Stimulated activated CD4-positive, alpha-beta T cell treated with anti-CD3 and anti-CD28 coated beads, Interleukin-4, amount 100 ng/mL, for 48 hours (primary cell): ENCODE results near the gene BCAR3.
"Not testable (repeated sequence)": the region's sequence is repeated elsewhere in the genome, so short reads cannot be mapped to it uniquely, and the experiment has no call there.

Source experiments
- DNase-seq, 2 donors: peaks; one replicate each; pipeline ENCODE4 v3.0.0-alpha.2; 2020; ENCODE audit warnings: low read depth in 2 of 2

The BCAR3 gene

DNA sequence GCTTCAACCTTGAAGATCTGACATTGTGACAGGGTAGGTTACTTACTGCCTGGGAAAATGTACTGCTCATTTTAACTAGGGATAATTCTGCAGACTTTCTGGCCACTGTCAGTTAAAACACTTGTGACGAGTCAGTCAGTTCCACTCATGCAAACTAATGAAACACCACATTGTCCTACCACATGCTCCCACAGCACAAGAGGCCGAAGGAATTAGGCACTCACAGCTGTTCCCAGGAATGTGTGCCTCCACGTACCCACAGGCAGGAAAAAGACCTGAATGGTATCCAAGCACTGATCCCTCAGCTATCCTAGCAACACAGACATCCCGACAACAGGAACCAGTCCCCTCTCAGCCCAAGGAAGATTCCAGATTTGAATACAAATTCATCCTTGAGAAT, 12.3 kb downstream of the BCAR3 start:
- no peak for DNase-seq

- DNase-seq = no peak
These were observed 12.7 kb downstream of the BCAR3 start for GRCh38 chr1:93668951-93669350.

DNA sequence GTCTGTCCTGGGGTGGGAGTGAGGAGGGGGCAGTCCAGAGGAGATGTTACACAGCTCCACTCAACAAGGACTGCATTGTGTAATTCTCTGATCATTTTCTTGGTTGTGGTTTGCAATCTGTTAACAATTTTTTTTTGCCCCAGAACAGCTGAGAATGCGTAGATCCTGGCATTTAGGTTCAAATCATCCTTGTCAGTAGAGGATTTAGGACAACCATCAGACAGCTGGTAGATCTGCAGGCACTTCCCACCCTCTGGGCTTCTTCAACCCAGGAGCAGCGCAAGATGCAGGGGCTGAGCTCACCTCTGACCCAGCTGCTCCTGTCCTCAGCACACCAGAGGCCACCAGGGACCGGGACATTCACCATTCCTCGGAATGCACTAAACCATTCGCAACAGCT, 13.5 kb downstream of the BCAR3 start:
- no peak for DNase-seq

GRCh38 chr1:93667642-93668041, 14.0 kb downstream of the BCAR3 start:
- DNase-seq = no peak

DNA sequence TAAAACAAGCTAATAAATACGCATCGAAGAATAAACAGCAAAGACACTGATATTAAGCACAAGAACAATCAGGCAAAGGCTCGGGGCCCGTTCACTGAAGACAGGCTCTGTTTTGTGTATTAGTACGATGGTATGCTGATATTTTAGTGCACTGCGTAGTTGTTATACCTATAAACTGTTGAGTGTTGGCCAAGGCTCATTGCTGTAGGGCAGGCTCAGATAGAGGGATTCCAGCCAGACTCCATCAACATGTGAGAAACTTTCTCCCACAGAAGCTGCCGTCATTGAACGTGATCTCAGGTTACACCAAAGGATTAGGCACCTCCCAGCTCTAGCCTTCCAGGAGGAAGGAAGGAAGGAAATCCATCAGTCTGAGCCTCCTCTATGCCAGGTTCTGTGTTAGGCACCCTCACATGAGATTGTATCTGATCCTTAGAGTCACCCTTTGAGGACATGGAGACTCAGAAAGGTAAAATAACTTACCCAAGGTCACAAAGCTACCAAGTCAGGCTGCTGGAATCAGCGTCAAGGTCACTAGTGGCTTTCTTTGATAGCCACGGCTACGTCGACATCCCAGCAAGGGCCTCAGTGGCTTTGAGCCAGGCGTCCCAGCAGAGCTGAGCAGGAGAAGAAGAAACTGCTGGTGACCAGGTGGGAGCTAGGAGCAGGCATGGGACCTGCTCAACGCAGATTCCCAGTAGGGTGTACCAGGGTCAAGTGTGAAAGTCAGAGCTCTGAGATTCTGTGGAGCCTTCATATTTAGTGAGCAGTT, 14.8 kb downstream of the BCAR3 start:
- no peak for DNase-seq

DNA sequence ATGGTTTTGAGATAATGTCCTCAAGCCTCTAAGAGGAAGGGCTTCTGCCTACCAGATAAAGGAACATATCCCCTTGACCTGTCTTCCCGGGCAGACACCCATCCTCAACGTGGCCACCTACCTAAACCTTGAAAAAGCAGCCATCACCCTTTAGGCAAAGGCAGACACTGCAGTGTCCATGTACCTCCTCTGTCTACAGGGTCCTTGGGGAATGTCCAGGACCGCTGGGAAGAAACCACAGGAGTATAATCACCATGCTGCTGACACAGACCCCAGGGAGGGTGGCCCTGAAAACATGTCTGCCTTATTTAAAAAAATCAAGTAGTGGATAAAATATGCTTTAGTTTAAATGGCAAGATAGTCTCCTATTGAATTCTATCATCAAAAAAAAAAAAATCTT, 16.6 kb downstream of the BCAR3 start:
- DNase-seq = no peak

DNA sequence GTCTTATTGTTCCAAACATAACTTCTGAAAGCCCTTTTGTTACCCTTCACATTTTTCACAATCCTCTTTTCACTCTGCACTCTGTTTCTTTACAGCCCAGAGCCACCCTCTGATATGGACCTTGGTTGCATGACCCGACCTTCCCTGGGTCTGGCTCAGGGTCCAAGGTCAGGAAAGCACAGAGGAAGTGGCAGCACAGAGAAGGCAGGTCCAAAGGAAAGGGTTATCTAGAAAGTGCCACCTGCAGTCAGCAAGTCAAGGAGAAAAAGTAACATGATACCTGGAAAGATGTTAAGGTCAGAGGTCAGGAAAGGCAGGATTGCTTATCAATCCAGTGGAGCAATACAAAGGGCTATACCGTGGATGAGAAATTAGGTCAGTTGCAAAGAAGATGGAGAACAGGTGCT, 18.4 kb downstream of the BCAR3 start:
- no peak for DNase-seq

DNA sequence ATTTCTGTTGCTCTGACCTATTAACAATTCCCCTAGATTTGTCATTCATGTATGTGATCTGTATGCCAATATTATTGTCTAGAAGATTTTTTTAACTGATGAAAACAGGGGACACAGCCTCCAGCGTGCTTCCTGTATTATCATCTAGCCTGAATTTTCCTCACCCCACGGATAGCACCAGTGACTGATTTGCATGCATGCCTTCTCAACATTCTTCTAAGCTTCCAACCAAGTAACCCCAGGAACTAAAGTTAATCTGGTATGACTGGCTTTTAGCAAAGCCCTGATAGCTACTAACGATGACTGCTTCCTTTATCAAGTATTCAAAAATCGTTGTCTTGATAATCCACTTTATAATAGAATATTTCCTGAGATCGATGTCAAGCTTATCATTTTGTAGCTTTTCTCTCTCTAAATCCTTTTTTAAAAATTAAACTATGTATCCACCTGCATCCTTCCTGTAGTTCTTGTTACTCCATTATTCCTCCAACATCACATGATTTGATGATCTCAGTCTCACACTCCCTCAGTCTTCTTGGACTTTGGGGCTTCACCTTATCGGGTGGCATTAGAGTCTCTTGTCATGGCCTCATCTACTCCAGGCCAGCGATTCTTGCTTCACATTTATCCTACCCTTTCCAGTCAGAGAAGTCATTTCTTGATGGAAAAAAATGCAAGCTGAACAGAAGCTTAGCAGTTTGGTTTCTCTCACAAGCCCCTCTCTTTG, 19.0 kb downstream of the BCAR3 start:
- DNase-seq = no peak

DNA sequence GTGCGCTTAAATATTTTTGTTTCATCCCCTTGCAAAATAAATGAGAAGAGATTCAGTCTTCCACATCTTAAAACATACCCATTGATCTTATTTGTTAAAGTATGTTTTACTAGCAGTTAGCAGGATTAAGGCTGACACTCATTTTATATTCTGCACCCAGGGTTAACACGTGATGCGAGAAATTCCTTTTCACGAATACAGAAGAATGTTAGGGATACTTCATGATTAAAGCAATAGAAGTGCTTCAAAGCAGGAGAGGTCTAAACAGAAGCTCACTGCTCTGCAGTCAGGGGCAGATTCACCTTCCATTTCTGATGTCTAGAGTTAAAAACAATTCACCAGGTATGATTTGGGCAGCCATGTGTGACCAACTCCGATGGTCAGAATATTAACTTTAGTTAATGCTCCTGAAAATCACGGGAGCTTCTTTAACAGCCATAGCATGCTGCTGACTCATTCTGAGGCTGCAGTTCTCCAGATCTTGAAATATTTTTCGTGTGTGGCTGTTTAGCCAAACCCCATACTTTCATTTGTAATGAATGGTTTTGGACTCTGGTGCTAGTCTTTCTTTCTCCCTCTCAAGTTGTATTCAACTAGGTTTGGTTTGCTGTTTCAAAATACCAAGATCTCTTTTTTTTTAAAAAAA, 19.7 kb downstream of the BCAR3 start:
- no peak for DNase-seq

DNA sequence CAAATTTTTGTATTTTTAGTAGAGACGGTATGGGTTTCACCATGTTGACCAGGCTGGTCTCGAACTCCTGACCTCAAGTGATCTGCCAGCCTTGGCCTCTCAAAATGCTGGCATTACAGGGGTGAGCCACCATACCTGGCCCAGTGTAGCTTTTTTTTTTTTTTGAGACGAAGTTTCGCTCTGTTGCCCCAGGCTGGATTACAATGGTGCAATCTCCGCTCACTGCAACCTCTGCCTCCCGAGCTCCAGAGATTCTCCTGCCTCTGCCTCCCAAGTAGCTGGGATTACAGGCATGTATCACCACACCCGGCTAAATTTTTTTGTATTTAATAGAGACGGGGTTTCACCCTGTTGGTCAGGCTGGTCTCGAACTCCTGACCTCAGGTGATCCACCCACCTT, 20.3 kb downstream of the BCAR3 start:
- not testable (repeated sequence) for DNase-seq

DNA sequence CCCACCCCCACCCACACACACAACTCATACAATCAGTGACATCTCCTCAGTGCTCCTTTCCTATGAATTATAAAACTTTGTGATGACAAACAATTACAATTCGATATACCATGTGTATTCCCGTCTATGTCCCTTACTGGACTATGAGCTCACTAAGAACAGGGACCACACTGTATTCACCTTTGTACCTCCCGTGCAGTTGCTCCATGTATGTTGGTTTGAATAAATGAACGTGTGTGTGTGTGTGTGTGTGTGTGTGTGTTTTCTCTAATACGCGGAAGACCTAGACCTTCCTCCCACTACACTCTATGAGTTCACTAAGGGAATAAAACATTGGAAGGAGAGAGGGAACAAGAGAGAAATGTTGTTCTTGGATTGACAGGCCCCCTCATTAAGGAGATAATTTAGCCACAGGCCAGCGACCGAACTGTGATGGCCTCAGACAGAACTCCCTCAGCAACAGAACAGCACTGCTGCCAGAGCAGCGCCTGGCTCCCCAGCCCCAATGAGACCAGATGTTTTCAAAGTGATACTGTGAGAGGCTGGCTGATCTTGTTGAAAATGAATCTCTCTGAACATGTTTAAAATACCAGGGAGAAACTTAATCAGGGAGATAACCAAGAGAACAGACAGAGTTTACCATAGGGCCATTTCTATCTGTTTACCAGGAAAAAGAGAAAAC, 21.7 kb downstream of the BCAR3 start:
- no peak for DNase-seq

DNA sequence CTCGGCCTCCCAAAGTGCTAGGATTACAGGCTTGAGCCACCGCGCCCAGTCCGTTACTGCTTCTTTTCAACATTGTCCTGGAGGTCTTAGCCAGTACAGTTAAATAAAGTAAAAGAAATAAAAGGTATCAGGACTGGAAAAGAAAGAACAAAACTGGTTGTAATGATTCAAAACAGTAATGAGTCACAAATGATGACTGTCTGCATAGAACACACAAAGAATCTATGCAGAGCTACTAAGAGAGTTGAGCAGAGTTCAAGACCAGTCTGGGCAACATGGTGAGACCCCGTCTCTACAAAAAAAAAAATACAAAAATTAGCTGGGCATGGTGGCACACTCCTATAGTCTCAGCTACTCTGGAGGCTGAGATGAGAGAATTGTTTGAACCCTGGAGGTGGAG, 23.4 kb downstream of the BCAR3 start:
- DNase-seq = no peak

GRCh38 chr1:93656491-93656890, 25.1 kb downstream of the BCAR3 start:
- DNase-seq = no peak

DNA sequence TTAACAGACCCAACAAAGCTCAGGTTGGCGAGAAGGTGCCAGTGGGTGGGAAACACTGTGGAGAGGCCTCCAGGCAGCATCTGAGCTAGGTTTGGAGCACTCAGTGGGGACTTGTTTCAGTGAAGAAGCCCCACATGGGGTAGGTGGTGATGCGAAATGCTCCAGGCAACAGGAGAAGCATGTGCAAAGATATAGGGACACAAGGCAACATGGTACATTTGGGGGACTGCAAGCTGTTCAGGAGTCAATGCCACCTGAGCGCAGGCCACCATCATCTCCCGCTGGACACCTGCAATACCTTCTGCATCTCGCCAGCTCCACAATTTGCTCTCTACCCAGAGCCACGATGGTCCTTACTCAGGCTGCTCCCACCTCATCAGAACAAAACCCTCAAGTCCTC, 28.0 kb downstream of the BCAR3 start:
- DNase-seq = no peak

DNA sequence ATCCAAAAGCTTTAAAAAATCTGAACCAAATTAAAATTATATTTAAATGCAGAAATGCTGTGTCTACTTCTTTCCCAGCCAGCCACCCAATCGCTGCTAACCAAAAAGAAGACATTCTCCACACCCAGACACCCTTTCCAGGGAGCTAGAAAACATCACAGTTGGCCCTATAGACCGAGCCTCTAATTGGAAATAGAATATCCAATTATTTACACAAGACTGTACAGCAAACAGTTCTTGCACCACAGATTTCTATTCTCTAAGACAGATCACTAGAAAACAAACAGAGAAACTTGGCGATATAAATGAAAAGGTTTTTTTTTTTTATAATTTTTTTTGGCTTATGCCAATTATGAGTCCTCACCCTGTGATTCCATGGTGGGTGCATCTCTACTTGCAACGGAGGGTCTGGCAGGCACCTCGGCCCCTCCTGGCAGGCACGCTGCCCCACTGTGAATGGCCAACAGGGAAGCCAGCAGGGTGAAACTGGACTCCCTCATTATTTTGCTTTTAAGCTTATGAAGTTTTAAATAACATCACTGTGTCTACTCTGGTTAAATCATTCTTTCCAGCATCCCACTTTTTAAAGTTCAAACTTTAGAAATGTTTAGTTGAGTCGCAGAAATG, 29.2 kb downstream of the BCAR3 start:
- no peak for DNase-seq

DNA sequence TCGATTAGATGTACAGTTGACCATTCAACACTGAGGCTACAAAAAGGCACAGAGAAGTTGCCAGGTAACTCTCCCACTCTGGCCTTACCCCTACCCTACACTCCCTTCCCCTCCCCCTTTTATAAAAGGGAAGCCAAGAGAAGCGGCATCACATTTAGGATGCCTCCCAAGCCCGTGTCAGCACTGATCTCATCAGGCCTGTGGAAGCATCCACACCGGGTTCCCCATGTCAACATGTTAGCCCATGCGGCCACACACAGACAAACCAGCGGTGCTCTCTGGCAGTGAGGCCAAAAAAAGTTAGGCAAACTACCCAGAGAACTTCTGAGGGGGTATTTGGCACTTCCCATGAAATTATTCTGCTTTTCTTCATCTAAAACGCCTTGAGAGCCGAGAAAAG, 29.9 kb downstream of the BCAR3 start:
- no peak for DNase-seq

DNA sequence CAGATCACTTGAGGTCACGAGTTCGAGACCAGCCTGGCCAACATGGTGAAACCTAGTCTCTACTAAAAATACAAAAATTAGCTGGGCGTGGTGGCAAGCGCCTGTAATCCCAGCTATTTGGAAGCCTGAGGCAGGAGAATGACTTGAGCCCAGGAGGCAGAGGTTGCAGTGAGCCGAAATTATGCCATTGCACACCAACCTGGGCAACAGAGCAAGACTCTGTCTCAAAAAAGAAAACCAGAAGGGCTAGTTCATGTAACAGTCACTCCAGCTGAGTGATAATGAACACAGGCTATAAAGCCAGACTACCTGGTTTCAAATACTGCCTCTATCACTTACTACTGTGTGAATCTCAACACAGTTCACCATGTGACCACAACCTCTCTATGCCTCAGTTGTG, 31.5 kb downstream of the BCAR3 start:
- DNase-seq = not testable (repeated sequence)

DNA sequence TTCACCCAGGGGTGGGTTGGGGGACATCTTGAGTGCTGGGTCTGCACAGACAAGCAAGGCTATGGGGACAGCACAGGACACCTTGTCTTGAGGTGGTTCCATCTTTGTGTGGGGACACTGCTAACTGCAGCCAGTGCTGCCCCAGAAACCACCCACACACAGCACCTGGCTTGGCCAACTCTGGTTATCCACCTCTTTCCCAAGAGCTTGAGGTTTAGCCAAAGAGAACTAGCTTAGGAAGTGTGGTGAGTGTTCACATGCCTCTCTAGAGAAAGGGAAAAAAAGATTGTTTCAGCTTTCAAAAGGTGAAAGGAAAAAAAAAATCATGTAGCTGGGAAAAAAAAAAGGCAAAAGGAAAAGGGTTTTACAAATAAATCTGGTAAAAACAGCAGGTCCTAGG, 32.4 kb downstream of the BCAR3 start:
- no peak for DNase-seq

DNA sequence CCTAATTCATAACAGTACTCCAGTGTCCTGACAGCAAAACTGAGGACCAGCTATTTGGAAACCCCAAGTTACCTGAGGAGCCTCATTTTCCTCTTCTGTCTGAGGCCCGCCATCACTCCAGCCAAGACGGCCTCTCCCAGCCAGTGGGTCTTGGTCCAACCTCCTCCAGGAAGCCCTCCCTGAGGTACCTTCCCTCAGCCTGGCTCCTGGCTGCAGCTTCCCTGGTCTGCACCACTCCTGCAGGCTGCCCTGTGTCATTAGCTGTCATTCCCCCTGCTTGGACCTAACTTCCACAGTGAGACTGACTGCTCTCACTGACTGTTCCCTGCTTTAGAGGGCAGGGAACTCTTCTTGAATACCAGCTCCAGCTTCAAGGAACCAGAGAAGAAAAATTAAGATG, 33.0 kb downstream of the BCAR3 start:
- no peak for DNase-seq

DNA sequence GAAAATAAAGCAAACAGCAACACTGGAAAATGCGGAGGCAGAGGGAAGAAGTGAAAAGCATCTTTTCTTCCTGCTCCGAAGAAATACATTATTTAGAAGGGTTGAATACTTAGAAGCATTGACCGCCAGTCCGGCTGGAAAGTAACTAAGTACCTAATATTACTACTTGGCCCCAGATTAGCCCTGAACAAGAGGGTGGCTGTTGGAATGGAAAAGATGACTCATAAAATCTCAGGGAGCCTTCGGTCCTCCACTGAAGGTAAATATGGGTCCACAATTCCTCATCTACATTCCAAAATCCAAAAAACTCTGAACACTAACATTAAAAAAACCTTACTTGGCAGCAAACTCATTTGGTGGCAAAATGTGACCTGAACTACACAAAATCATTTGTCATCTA, 40.1 kb downstream of the BCAR3 start:
- no peak for DNase-seq

DNA sequence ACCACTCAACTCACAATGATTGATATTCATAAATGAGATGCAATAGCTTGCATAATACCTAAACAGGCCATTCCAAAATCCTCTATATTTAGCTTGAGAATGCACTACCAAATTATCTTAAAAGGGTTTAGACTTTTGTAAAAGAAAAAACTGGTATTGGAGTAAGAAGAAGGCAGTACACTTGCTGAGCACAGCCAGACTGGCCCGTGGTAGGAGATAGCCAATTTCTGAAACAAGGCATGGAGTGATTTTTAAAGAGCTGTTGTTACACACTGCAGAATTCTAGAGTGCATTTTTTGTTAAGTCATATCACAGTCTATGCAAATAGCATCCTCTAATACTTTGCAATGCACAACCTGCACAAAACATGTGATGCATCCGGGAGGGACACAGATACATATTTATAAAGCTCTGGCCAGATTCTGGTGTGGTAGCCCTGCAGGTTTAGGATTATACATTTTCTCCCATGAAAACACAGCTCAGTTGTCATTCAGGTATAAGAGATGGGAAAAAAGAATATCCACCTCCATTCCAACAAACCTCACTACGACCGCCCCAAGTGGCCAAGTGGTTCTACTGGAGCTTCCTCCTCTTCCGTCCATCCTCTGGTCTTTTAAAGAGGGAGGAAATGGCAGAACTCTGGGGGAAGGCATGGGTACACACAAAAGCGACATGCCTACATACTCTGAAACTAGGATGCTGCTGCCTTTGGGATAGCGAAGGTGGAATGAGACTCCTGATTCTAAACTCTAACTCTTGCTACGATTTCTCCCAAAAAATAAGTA, 40.8 kb downstream of the BCAR3 start:
- DNase-seq = no peak
